Calu3 (cell line): Measurements from ENCODE around the gene AP3S2. TPM values are rescaled to one million over a fixed set of nuclear protein-coding genes. Genes with fewer than 3 reads are reported as not detected.

Experiments used
- BruUV-seq: library from RNA; stranded (reverse); fragments of 400-500 nt; replicated peaks from 2 replicates; lab custom pipeline; 2021; lab: Mats Ljungman, UMichigan
- CTCF ChIA-PET: fragments of 300-600 bp; sonication (Branson Sonifier 250); formaldehyde crosslinking; loops from one replicate; lab custom pipeline; 2022; ENCODE audit warnings: antibody characterized with exemption; lab: Charles Lee
- DNase-seq: peaks from one replicate; pipeline ENCODE4 v3.0.0; 2022
- H3K27ac Mint-ChIP-seq: one replicate; pipeline ENCODE4 v1.8.0; 2022; ENCODE audit warnings: mixed read lengths; ENCODE audit not compliant: unreplicated experiment
- H3K27me3 Mint-ChIP-seq: one replicate; pipeline ENCODE4 v1.8.0; 2022; ENCODE audit warnings: mixed read lengths; ENCODE audit not compliant: unreplicated experiment
- H3K36me3 Mint-ChIP-seq: one replicate; pipeline ENCODE4 v1.8.0; 2022; ENCODE audit warnings: mild to moderate bottlenecking, moderate library complexity, mixed read lengths; ENCODE audit not compliant: insufficient read depth, unreplicated experiment
- H3K4me1 Mint-ChIP-seq: one replicate; pipeline ENCODE4 v1.8.0; 2022; ENCODE audit warnings: mild to moderate bottlenecking, low read depth, mixed read lengths; ENCODE audit not compliant: unreplicated experiment
- H3K4me3 Mint-ChIP-seq: one replicate; pipeline ENCODE4 v1.8.0; 2022; ENCODE audit warnings: mild to moderate bottlenecking, low read depth, moderate library complexity, mixed read lengths; ENCODE audit not compliant: unreplicated experiment
- H3K9me3 Mint-ChIP-seq: one replicate; pipeline ENCODE4 v1.8.0; 2022; ENCODE audit warnings: low read depth, mixed read lengths; ENCODE audit not compliant: unreplicated experiment
- CTCF ChIP-seq: fragments of 200-600 bp; IDR thresholded peaks from one replicate; pipeline ENCODE4 v1.8.0; 2022; ENCODE audit warnings: antibody characterized with exemption; ENCODE audit not compliant: unreplicated experiment
- intact Hi-C: fragments of 100-400 bp; cut with micrococcal nuclease; formaldehyde crosslinking; loops from one replicate; pipeline ENCODE4 v1.10.0; 2022; ENCODE audit not compliant: unreplicated experiment
- total RNA-seq: library from RNA; stranded (reverse); gene quantifications from 2 replicates; pipeline ENCODE4 v1.2.3, GENCODE V29; 2022

AP3S2 gene
- total RNA-seq, 1 experiment from 2014 or later, result 46.2 TPM

GRCh38 chr15:89822951-89823711 lies 70.7 kb downstream of the AP3S2 start:
- Mint-ChIP-seq H3K4me1 (peaks cover 34% of the 10 kb centered on the region), H3K4me3 (no peak overlapping the region), H3K9me3 (no peaks in the 10 kb centered on the region), H3K36me3 (peaks cover 5% of the 10 kb centered on the region), H3K27me3 (no peaks in the 10 kb centered on the region), H3K27ac (no peak overlapping the region)
- no peak for TF ChIP-seq CTCF
- CTCF ChIA-PET, result interaction anchor here (0.6 to 1.2 kb wide), 6 partner anchors 9 to 321 kb away, joined by 3 to 4 read pairs (median 4); no protein-coding TSS in a partner anchor
- DNase-seq, result no peak
- no TSS peak for BruUV-seq
- intact Hi-C loops, result no loop called here

- peak overlapping the region; percentile 21 for H3K27ac Mint-ChIP-seq
- CTCF ChIA-PET, result interaction anchor here (1.0 to 1.2 kb wide), 3 partner anchors 9 to 61 kb away, joined by 3 to 4 read pairs (median 4); no protein-coding TSS in a partner anchor
Observed at GRCh38 chr15:89822611-89822950, 71.2 kb downstream of the AP3S2 start.

GRCh38 chr15:89822026-89822425 lies 71.8 kb downstream of the AP3S2 start:
- H3K4me1 Mint-ChIP-seq, result peaks cover 34% of the 10 kb centered on the region
- H3K9me3 Mint-ChIP-seq, result no peaks in the 10 kb centered on the region
- BruUV-seq, result no TSS peak
- CTCF ChIA-PET, result interaction anchor here (1.1 to 1.2 kb wide), 2 partner anchors 54 to 61 kb away, joined by 3 to 4 read pairs; no protein-coding TSS in a partner anchor
- H3K27me3 Mint-ChIP-seq, result peaks cover under 1% of the 10 kb centered on the region
- peak overlapping the region; percentile 21 for H3K27ac Mint-ChIP-seq
- H3K4me3 Mint-ChIP-seq, result no peak overlapping the region
- no peak for DNase-seq
- intact Hi-C loops, result no loop called here
- peaks cover 5% of the 10 kb centered on the region for H3K36me3 Mint-ChIP-seq
- no peak for TF ChIP-seq CTCF

More at GRCh38 chr15:89822611-89822950, 71.2 kb downstream of the AP3S2 start:
- TF ChIP-seq CTCF, result no peak
- H3K4me1 Mint-ChIP-seq, result peaks cover 34% of the 10 kb centered on the region
- BruUV-seq, result no TSS peak
- no peaks in the 10 kb centered on the region for H3K27me3 Mint-ChIP-seq
- H3K4me3 Mint-ChIP-seq, result no peak overlapping the region
- peaks cover 5% of the 10 kb centered on the region for H3K36me3 Mint-ChIP-seq
- no peaks in the 10 kb centered on the region for H3K9me3 Mint-ChIP-seq
- intact Hi-C loops, result no loop called here
- no peak for DNase-seq

- Mint-ChIP-seq H3K4me1 (peaks cover 34% of the 10 kb centered on the region), H3K9me3 (peaks cover 3% of the 10 kb centered on the region), H3K4me3 (no peak overlapping the region), H3K27me3 (peaks cover 11% of the 10 kb centered on the region), H3K36me3 (peaks cover 5% of the 10 kb centered on the region), H3K27ac (no peak overlapping the region)
- intact Hi-C loops, result no loop called here
- CTCF ChIA-PET, result no interaction called here
- no TSS peak for BruUV-seq
- no peak for TF ChIP-seq CTCF
- DNase-seq, result no peak
Observed at GRCh38 chr15:89820666-89821611, 72.9 kb downstream of the AP3S2 start.
